T-helper 1 cell treated with Interleukin-12 subunit alpha and Interleukin-12 subunit beta and Interleukin-4 antibody, amounts not matched to agents 30 μg/mL and 1 μg/mL, for 36 hours (primary cell): Measurements from ENCODE around the gene GNB1.
"Not testable (repeated sequence)": the region's sequence is repeated elsewhere in the genome, so short reads cannot be mapped to it uniquely, and the experiment has no call there.

Experiments
- H3K27ac Mint-ChIP-seq: one replicate; pipeline ENCODE4 v1.8.0; 2021; ENCODE audit warnings: mild to moderate bottlenecking, mixed read lengths
- H3K27me3 Mint-ChIP-seq: one replicate; pipeline ENCODE4 v1.8.0; 2021; ENCODE audit warnings: low read depth, mixed read lengths
- H3K36me3 Mint-ChIP-seq: one replicate; pipeline ENCODE4 v1.8.0; 2021; ENCODE audit warnings: low read depth, mixed read lengths
- H3K4me1 Mint-ChIP-seq: one replicate; pipeline ENCODE4 v1.8.0; 2021; ENCODE audit warnings: low read depth, mixed read lengths
- H3K4me3 Mint-ChIP-seq: one replicate; pipeline ENCODE4 v1.8.0; 2021; ENCODE audit warnings: mild to moderate bottlenecking, moderate library complexity, mixed read lengths
- H3K9me3 Mint-ChIP-seq: one replicate; pipeline ENCODE4 v1.8.0; 2021; ENCODE audit warnings: mixed read lengths

The GNB1 gene

GRCh38 chr1:1892763-1893120 lies 1.9 kb upstream of the GNB1 start:
- Mint-ChIP-seq H3K9me3 (no peaks in the 10 kb centered on the region), H3K4me1 (peaks cover 27% of the 10 kb centered on the region), H3K27me3 (peaks cover 3% of the 10 kb centered on the region), H3K36me3 (peaks cover 3% of the 10 kb centered on the region), H3K27ac (peak overlapping the region; percentile 87), H3K4me3 (peak overlapping the region; percentile 84)

GRCh38 chr1:1892079-1892762 lies 1.3 kb upstream of the GNB1 start:
- Mint-ChIP-seq H3K4me3 (peak overlapping the region; percentile 84), H3K36me3 (peaks cover 4% of the 10 kb centered on the region), H3K4me1 (peaks cover 28% of the 10 kb centered on the region)

DNA sequence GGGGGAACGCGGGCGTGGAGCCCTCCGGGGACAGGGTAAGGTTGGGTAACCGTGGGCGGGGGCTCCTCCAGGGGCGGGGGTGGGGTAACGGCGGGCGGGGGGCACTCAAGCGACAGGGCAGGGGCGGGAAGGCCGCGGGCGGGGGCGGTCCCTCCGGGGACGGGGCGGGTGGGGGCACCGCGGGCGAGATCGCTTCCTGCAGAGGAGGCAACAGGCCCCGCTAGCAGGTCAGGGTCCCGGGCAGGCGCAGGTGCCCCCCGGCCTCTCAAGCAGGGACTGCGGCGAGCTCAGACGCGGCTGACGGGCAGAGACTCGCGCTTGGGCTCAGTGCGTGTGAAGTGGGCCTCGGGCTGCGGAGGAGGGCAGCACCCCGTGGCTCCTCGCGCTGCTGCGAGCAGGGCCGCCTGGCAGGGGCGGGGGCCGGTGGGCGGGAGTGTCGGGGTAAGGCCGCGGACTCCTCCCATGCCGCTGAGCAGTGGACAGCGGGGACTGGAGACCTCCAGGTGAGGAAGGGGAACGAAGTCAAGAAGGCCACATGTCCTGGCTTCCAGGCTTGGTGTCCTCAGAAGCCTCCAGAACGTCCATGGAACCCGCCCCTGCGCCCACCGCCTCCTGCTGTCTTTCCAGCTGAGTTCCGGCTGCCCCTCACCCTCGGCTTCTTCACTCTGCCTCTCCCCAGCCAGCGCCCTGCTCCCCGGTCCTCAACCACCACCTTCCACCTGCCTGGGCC lies 627 bp upstream of the GNB1 start:
- H3K27me3 Mint-ChIP-seq: peaks cover 3% of the 10 kb centered on the region
- peak overlapping the region; percentile 87 for H3K27ac Mint-ChIP-seq
- H3K36me3 Mint-ChIP-seq: peaks cover 4% of the 10 kb centered on the region
- H3K4me1 Mint-ChIP-seq: peaks cover 32% of the 10 kb centered on the region
- H3K9me3 Mint-ChIP-seq: no peaks in the 10 kb centered on the region
- H3K4me3 Mint-ChIP-seq: peak overlapping the region; percentile 84

More at GRCh38 chr1:1892079-1892762, 1.3 kb upstream of the GNB1 start:
- peak overlapping the region; percentile 87 for H3K27ac Mint-ChIP-seq
- no peaks in the 10 kb centered on the region for H3K9me3 Mint-ChIP-seq
- H3K27me3 Mint-ChIP-seq: peaks cover 3% of the 10 kb centered on the region

DNA sequence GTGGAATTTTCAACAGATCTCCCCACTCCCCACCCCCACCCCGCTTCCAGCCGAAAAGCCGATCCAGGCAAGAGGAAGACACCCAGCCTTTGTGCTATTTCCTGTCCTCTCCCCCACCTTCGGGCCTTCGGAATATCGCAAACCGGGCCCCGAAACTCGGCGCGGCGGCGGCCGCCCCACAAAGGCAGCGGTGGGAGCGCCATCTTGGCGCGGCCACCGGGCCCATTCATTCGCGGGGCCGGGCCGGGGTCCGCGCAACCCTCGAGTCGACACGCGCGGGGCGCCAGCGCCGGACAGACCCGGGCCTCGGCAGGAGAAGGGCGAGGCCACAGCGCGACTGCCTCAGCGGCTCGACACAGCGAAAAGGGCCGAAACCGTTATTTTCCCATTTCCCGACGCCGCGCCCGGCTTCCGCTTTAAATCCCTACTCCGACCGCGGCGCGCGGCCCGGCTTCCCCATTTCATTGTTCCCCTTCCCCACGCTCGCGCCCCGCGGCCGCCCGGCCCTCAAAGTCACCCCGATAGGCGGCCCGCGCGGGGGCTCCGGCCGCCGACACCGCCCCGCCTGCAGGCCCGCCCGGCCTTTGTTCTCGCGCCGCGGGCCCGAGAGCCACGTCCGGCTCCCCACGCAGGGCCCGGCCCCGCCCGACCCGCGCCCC lies 911 bp downstream of the GNB1 start:
- Mint-ChIP-seq H3K36me3 (peaks cover 6% of the 10 kb centered on the region), H3K9me3 (no peaks in the 10 kb centered on the region), H3K4me3 (peak overlapping the region; percentile 83), H3K4me1 (peaks cover 32% of the 10 kb centered on the region), H3K27me3 (peaks cover 1% of the 10 kb centered on the region), H3K27ac (peak overlapping the region; percentile 83)

DNA sequence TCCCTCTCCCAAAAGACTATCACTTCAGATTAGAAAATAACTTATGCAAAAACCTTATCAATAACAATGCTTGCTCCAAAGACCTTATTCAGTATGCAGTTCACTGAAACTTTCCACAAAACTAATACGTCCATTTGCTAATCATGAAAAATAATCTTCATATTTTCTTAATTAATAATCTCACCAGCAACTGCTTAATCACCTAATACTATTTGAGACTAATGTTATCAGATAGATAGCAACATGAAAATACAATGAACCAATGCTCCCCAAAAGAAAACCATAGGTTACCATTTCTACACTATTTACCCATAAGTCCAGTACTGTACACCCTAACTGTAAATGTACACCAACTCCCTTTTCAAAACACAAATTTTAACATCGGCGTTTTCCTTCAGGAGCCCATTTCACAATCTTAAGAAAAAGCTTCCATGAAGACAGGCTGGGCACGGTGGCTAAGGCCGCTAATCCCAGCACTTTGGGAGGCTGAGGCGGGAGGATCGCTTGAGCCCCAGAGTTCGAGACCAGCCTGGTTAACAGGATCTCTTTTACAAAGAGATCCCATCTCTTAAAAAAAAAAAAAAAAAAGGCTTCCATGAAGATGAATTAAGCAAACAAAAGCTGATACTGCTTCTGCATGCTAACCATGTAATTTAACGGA lies 1.7 kb downstream of the GNB1 start:
- Mint-ChIP-seq H3K4me3 (peak overlapping the region; percentile 83), H3K4me1 (peaks cover 27% of the 10 kb centered on the region), H3K36me3 (peaks cover 6% of the 10 kb centered on the region), H3K27ac (peak overlapping the region; percentile 83), H3K27me3 (no peaks in the 10 kb centered on the region), H3K9me3 (no peaks in the 10 kb centered on the region)

DNA sequence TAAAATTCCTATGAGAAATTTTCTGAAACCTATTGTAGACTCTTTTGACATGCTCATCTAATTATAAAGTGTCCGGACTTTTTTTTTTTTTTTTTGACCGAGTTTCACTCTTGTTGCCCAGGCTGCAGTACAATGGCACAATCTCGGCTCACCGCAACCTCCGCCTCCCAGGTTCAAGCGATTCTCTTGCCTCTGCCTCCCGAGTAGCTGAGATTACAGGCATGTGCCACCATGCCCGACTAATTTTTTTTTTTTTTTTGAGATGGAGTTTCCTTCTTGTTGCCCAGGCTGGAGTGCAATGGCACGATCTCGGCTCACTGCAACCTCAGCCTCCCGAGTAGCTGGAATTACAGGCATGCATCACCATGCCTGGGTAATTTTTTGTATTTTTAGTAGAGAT lies 7.0 kb downstream of the GNB1 start:
- not testable (repeated sequence) for H3K27me3 Mint-ChIP-seq, H3K36me3 Mint-ChIP-seq, H3K4me3 Mint-ChIP-seq, H3K27ac Mint-ChIP-seq, H3K9me3 Mint-ChIP-seq
- H3K4me1 Mint-ChIP-seq: peaks cover 29% of the 10 kb centered on the region

- no peak overlapping the region for H3K4me3 Mint-ChIP-seq
- H3K4me1 Mint-ChIP-seq: peaks cover 33% of the 10 kb centered on the region
- H3K27me3 Mint-ChIP-seq: no peaks in the 10 kb centered on the region
- no peaks in the 10 kb centered on the region for H3K9me3 Mint-ChIP-seq
- peak overlapping the region; percentile 55 for H3K27ac Mint-ChIP-seq
- H3K36me3 Mint-ChIP-seq: peaks cover 15% of the 10 kb centered on the region
These were observed 7.6 kb downstream of the GNB1 start for GRCh38 chr1:1883092-1883873.

GRCh38 chr1:1881727-1882126 lies 9.2 kb downstream of the GNB1 start:
- Mint-ChIP-seq H3K4me1 (peaks cover 28% of the 10 kb centered on the region), H3K9me3 (no peaks in the 10 kb centered on the region), H3K27ac (no peak overlapping the region), H3K27me3 (no peaks in the 10 kb centered on the region), H3K36me3 (peaks cover 11% of the 10 kb centered on the region), H3K4me3 (no peak overlapping the region)

GRCh38 chr1:1880617-1881312 lies 10.1 kb downstream of the GNB1 start:
- Mint-ChIP-seq H3K4me3 (no peak overlapping the region), H3K27me3 (no peaks in the 10 kb centered on the region), H3K36me3 (peaks cover 17% of the 10 kb centered on the region), H3K27ac (peak overlapping the region; percentile 36), H3K9me3 (no peaks in the 10 kb centered on the region), H3K4me1 (peaks cover 34% of the 10 kb centered on the region)

- Mint-ChIP-seq H3K36me3 (peaks cover 21% of the 10 kb centered on the region), H3K27ac (no peak overlapping the region), H3K4me1 (peaks cover 37% of the 10 kb centered on the region), H3K4me3 (no peak overlapping the region), H3K27me3 (no peaks in the 10 kb centered on the region), H3K9me3 (no peaks in the 10 kb centered on the region)
These were observed 10.9 kb downstream of the GNB1 start for GRCh38 chr1:1879942-1880341.

DNA sequence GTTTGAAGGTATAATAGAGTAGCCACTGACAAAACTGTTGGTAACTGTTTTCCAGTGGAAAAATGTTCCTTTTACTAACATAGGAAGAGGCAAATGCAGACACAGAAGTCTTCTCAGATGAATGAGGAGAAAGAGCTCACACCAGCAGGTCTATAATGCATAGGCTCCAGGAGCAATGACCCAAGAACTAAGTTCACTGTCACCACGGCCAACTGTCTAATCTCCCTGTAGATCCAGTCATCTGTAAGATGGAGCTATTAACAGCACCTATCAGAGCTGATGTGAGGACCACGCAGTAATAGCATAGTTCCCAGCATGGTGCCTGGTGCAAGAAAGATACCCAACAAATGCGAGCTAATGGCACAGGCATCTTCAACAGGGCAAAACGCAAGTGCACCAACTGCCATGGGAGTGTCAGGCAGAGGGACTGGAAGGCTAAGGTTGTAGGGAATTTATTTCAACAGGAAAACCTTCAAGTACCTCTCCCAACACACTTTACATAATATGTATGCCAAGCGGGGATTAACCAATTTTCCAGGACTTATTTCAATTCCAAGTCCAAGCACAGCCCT lies 12.9 kb downstream of the GNB1 start:
- no peaks in the 10 kb centered on the region for H3K9me3 Mint-ChIP-seq
- H3K4me1 Mint-ChIP-seq: peaks cover 36% of the 10 kb centered on the region
- peaks cover 21% of the 10 kb centered on the region for H3K36me3 Mint-ChIP-seq
- no peak overlapping the region for H3K4me3 Mint-ChIP-seq
- H3K27me3 Mint-ChIP-seq: no peaks in the 10 kb centered on the region
- H3K27ac Mint-ChIP-seq: no peak overlapping the region

DNA sequence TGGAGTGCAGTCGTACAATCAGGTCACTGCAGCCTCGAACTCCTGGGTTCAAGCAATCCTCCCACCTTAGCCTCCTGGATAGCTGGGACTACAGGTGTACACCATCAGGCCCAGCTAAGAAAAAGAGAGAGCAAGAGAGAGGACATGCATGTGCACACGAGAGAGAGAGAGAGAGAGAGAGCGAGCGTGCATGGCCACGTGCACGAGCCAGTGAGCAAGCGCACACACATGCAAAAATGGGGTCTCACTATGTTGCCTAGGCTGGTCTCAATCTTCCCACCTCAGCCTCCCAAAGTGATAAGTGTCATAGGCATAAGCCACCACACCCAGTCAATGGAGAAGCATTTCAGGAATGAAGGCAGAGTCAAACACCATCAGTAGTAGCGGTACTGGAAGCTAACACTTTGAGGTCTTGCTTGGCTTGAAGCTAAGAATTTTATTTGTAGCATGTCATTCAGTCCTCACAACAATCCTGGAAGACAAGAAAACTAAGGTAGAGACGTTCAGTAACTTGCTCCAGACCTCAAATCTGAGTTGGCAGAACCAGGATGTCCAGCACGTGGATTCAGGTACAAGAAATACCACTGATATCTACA lies 14.5 kb downstream of the GNB1 start:
- Mint-ChIP-seq H3K27ac (peak overlapping the region; percentile 59), H3K27me3 (no peaks in the 10 kb centered on the region), H3K4me1 (peaks cover 43% of the 10 kb centered on the region), H3K9me3 (no peaks in the 10 kb centered on the region), H3K4me3 (peak overlapping the region; percentile 40), H3K36me3 (peaks cover 34% of the 10 kb centered on the region)

GRCh38 chr1:1875932-1876331 lies 15.0 kb downstream of the GNB1 start:
- peaks cover 42% of the 10 kb centered on the region for H3K4me1 Mint-ChIP-seq
- peaks cover 35% of the 10 kb centered on the region for H3K36me3 Mint-ChIP-seq
- no peaks in the 10 kb centered on the region for H3K27me3 Mint-ChIP-seq
- no peaks in the 10 kb centered on the region for H3K9me3 Mint-ChIP-seq
- peak overlapping the region; percentile 40 for H3K4me3 Mint-ChIP-seq
- H3K27ac Mint-ChIP-seq: peak overlapping the region; percentile 59
